Stimulated activated CD8-positive, alpha-beta memory T cell treated with anti-CD3 and anti-CD28 coated beads, Interleukin-7, amount 100 ng/mL, for 4 hours (primary cell): ENCODE measurements around the gene PKD2L2.
"Not testable (repeated sequence)": the region's sequence is repeated elsewhere in the genome, so short reads cannot be mapped to it uniquely, and the experiment has no call there.

Experiments used
- DNase-seq, 2 donors: peaks; one replicate each; pipeline ENCODE4 v3.0.0-alpha.2; 2020; ENCODE audit warnings: low read depth in 2 of 2

Gene PKD2L2

DNA sequence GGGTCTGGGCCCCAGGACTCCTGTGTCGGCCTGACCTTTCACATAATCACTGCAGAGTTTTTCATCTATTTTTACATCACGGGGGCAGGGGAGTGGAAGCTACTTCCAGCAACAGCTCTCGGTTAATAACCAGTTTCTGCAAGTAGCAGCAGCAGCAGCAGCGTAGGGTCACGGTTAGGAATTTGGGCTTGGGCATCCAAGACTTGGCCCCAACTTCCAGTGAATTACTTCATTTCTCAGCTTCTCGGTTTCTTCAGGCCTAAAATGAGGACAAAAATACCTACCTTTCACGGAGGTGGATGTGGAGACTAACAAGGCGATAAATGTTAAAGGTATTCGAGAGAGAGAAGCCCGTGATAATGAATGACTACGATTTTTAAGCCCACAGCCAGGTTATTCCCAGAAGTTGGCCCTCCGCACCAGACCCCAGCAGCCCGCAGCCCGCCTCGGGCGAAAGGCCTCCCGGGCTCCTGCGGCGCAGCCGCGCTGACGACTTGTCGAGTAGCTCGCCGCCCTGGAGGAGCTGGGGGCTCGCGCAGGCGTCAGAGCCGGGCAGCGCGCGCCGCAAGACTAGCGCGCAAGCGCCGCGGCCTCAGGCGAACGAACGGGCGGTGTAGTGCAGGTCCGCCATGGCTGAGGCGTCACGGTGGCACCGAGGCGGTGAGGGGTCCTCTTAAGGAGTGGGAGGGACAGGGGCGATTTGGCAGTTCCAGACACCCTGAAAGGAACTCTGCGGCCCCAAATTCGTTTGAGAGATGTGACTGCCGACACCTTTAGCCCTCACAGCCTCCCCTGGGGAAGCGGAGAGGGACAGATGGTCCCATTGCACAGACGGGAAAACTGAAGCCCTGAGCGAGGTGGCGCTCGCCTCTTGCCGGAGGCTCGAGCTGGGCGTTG, at the start of gene PKD2L2:
Gene PKD2L2, plus strand, starts transcription at position 595 of the 897 bp plus-strand sequence. Its CDS starts 35 bp downstream, at position 630.
- peak; percentile 57 to 77 for DNase-seq

GRCh38 chr5:137842296-137842695, 47.0 kb upstream of the PKD2L2 start:
- DNase-seq = no peak

GRCh38 chr5:137843676-137844299, 45.5 kb upstream of the PKD2L2 start:
- no peak for DNase-seq

GRCh38 chr5:137845472-137845871, 43.8 kb upstream of the PKD2L2 start:
- no peak for DNase-seq

DNA sequence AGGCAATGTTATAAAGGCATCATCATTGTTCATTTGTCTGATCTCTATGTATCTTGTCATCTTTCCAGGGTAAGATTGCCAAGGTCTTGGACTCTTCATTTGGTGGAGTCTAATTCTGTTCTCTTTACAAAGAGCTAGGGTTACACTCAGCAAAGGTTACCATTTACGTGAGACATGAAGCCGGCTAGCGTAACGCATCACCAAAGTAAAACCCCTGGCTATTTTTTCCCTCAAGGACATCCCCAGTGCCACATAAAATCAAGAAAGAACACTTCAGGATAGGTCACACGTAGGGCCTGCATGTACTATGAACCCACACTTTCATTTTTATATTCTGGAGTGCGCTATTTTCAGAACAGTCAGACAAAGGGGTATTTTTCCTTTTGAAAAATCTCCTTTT, 41.6 kb upstream of the PKD2L2 start:
- no peak for DNase-seq

- DNase-seq = not testable (repeated sequence)
Measured at GRCh38 chr5:137853165-137853564, 36.1 kb upstream of the PKD2L2 start.

DNA sequence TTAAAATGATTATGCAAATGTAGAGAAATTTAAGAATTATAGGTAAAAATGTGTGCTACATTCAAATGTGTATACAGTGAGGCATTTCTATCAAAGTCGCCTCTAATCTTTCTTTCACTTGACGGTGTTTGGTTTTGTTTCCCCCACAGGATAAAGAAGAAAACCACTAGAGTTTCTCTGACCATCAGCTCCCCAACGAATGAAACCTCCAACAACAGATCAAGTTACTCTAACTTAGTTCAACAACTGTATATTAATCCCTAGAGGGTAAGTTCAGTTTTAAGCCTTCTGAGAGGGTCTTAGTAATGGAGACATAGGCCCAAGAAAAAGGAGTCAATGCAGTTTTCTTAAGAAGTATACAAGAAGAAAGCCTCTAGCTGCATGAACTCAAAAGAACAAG, 33.1 kb upstream of the PKD2L2 start:
- no peak for DNase-seq

- DNase-seq = no peak
Measured at GRCh38 chr5:137856916-137857862, 32.1 kb upstream of the PKD2L2 start.

DNA sequence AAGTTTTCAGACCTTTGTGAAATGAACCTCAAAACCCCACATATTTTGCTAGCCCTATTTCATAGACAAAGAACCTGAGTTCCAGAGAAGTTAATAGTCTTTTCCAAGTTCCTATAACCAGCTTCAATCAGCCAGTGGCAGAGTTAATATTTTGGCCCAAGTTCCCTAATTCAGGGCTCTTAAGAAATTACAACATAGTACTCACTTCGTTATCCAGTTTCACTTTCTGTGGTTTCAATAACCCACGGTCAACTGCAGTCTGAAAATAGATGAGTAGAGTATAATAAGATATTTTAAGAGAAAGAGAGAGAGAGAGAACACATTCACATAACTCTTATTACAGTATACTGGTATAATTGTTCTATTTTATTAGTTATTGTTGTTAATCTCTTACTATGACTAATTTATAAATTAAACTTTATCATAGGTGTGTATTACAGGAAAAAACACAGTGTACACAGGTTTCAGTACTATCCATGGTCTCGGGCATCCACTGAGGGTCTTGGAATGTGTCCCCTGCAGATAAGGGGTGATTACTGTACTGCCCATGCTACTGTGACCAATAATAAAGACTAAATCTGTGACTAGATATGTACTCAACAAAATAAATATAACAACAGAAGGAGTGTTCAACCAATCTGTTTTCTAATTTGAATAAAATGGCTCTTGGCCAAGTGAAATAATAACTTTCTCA, 30.9 kb upstream of the PKD2L2 start:
- no peak for DNase-seq

DNA sequence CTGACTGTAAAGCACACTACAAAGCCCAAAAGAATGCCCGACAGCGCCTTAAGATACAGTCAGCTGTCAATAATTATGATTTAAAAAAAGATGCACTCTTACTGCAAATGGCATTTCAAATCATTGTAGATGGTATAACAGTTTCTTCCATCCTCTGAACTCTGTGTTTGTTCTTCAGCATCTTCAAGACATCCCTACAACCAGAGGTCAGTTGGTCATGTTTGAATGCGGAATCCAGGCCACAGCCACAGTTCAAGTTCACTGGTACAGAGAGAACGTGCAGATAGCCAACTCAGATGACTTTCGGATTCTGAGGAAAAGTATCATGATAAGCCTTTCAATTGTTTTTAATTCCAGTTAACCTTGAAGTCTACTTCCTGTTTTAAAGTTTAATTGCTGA, 30.3 kb upstream of the PKD2L2 start:
- DNase-seq = no peak

DNA sequence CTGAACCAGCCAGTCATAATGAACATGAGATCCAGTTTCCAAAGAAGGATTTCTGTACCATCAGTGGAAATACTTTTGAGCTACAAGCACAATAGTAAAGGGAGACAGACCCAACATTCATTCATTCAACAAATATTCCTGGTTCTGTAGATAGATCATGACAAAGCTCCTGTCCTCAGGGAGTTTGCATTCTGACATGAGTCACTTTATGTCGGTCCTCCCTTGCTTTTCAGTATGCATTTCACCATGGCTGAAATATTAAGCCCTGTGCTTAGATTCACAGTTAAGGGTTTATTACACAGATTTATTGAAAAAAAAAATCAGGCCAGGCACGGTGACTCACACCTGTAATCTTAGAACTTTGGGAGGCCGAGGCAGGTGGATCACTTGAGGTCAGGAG, 27.0 kb upstream of the PKD2L2 start:
- no peak for DNase-seq

DNA sequence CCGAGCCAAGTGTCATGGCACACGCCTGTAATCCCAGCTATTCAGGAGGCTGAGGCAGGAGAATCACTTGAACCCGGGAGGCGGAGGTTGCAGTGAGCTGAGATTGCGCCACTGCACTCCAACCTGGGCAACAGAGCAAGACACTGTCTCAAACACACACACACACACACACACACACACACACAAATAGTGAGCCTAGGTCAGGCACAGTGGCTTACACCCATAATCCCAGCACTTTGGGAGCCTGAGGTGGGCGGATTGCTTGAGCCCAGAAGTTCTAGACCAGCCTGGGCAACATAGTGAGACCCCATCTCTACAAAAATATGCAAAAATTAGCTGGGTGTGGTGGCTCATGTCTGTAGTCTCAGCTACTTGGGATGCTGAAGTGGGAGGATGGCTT, 25.6 kb upstream of the PKD2L2 start:
- DNase-seq = not testable (repeated sequence)

- DNase-seq = no peak
Measured at GRCh38 chr5:137866541-137867388, 22.5 kb upstream of the PKD2L2 start.

GRCh38 chr5:137867664-137868063, 21.6 kb upstream of the PKD2L2 start, which contains the start of gene MYOT:
Gene MYOT, plus strand, starts transcription at chr5:137867860. Its CDS starts 2,792 bp downstream, at chr5:137870652.
- no peak for DNase-seq

- DNase-seq = no peak
Measured at GRCh38 chr5:137870647-137871339, 18.5 kb upstream of the PKD2L2 start.

GRCh38 chr5:137871571-137871970, 17.7 kb upstream of the PKD2L2 start:
- DNase-seq = no peak

- DNase-seq = no peak
Measured at GRCh38 chr5:137872466-137872865, 16.8 kb upstream of the PKD2L2 start.

DNA sequence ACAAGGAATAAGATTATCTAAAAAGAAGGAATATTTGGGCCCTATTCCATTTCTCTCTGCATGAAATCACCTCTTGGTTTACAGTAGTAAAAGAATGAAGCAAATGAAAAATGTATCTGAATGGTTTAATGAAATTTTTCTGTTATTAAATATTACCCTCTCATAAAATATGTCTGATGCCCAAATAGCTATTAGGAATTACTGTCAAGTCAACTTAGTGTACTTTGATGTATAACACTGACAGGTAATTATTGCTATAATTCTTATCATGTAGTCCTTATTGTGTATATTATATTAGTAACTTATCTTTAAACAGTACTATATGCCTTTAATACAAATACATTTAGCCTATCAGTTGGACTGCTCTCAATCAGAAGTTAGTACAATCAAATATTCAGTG, 13.2 kb upstream of the PKD2L2 start:
- no peak for DNase-seq

- DNase-seq = no peak
Measured at GRCh38 chr5:137880313-137880712, 8.9 kb upstream of the PKD2L2 start.

- no peak for DNase-seq
Measured at GRCh38 chr5:137887831-137888230, 1.4 kb upstream of the PKD2L2 start.
